Measurements from ENCODE around the gene RND2. TPM values are rescaled to one million over a fixed set of nuclear protein-coding genes. Genes with fewer than 3 reads are reported as not detected.

RND2 gene
- total and polyA plus RNA-seq, 9 of the 15 experiments (the other 6 are each of a cell fraction or from before 2014, with no cell fraction given) = 0.15 to 1.9 (median 0.98) TPM

GRCh38 chr17:42989141-42989540 lies 35.9 kb upstream of the RND2 start (continued):
- TF ChIP-seq RREB1 (CRISPR knock-in tag; IDR thresholded peaks at IDR 0.05) = no peak
- TF ChIP-seq TFE3 (CRISPR knock-in tag; IDR thresholded peaks at IDR 0.05) = no peak
- TF ChIP-seq MBD2 (IDR thresholded peaks at IDR 0.05; ENCODE audit: borderline replicate concordance, low read depth) = no peak
- TF ChIP-seq TOE1 (IDR thresholded peaks at IDR 0.05; ENCODE audit: borderline replicate concordance) = no peak
- no peak for TF ChIP-seq TOE1 (CRISPR knock-in tag; IDR thresholded peaks at IDR 0.05; ENCODE audit: borderline replicate concordance, low read depth)
- TF ChIP-seq ZBTB34 (CRISPR knock-in tag; IDR thresholded peaks at IDR 0.05) = no peak

All from K562 (cell line).